ENCODE measurements around the gene WDR89.
"Not testable (repeated sequence)": the region's sequence is repeated elsewhere in the genome, so short reads cannot be mapped to it uniquely, and the experiment has no call there.

WDR89 gene

GRCh38 chr14:63624203-63624602 lies 17.5 kb downstream of the WDR89 start:
- no peak for TF ChIP-seq CTCF (IDR thresholded peaks at IDR 0.05)

GRCh38 chr14:63621975-63622374 lies 19.7 kb downstream of the WDR89 start:
- H3K4me3 ChIP-seq (ENCODE audit: low read depth in 1 of 2, low read length in 1 of 2); H3K27ac ChIP-seq; H3K36me3 ChIP-seq; H3K27me3 ChIP-seq; H3K9me3 ChIP-seq; H3K4me1 ChIP-seq (ENCODE audit: control insufficient read depth in 1 of 2, insufficient read depth in 1 of 2, low read depth in 1 of 2, low read length in 1 of 2): not testable (repeated sequence)

More at GRCh38 chr14:63624203-63624602, 17.5 kb downstream of the WDR89 start:
- Histone ChIP-seq H3K9me3 (no peaks in the 10 kb centered on the region), H3K4me1 (ENCODE audit: control insufficient read depth in 1 of 2, insufficient read depth in 1 of 2, low read depth in 1 of 2, low read length in 1 of 2) (no peaks in the 10 kb centered on the region), H3K36me3 (no peaks in the 10 kb centered on the region), H3K4me3 (ENCODE audit: low read depth in 1 of 2, low read length in 1 of 2) (no peak overlapping the region), H3K27ac (no peak overlapping the region), H3K27me3 (no peaks in the 10 kb centered on the region)

GRCh38 chr14:63616015-63616414 lies 25.7 kb downstream of the WDR89 start:
- TF ChIP-seq CTCF (IDR thresholded peaks at IDR 0.05) = no peak
- Histone ChIP-seq H3K9me3 (no peaks in the 10 kb centered on the region), H3K27ac (peak overlapping the region; percentile 65)

GRCh38 chr14:63614679-63615363 lies 26.9 kb downstream of the WDR89 start:
- Histone ChIP-seq H3K9me3 (no peaks in the 10 kb centered on the region), H3K36me3 (no peaks in the 10 kb centered on the region), H3K4me3 (ENCODE audit: low read depth in 1 of 2, low read length in 1 of 2) (no peak overlapping the region), H3K27ac (no peak overlapping the region), H3K4me1 (ENCODE audit: control insufficient read depth in 1 of 2, insufficient read depth in 1 of 2, low read depth in 1 of 2, low read length in 1 of 2) (peaks cover 27 to 33% of the 10 kb centered on the region in 2 experiments), H3K27me3 (no peaks in the 10 kb centered on the region)
- TF ChIP-seq CTCF (IDR thresholded peaks at IDR 0.05) = no peak

More at GRCh38 chr14:63616015-63616414, 25.7 kb downstream of the WDR89 start:
- Histone ChIP-seq H3K4me3 (ENCODE audit: low read depth in 1 of 2, low read length in 1 of 2) (no peak overlapping the region), H3K4me1 (ENCODE audit: control insufficient read depth in 1 of 2, insufficient read depth in 1 of 2, low read depth in 1 of 2, low read length in 1 of 2) (peaks cover 21 to 26% of the 10 kb centered on the region in 2 experiments), H3K27me3 (no peaks in the 10 kb centered on the region), H3K36me3 (no peaks in the 10 kb centered on the region)

- Histone ChIP-seq H3K36me3 (no peaks in the 10 kb centered on the region), H3K4me3 (ENCODE audit: low read depth in 1 of 2, low read length in 1 of 2) (no peak overlapping the region), H3K4me1 (ENCODE audit: control insufficient read depth in 1 of 2, insufficient read depth in 1 of 2, low read depth in 1 of 2, low read length in 1 of 2) (peaks cover 19 to 26% of the 10 kb centered on the region in 2 experiments), H3K27ac (peak overlapping the region; percentile 56), H3K27me3 (no peaks in the 10 kb centered on the region), H3K9me3 (no peaks in the 10 kb centered on the region)
- no peak for TF ChIP-seq CTCF (IDR thresholded peaks at IDR 0.05)
Measured at GRCh38 chr14:63611078-63611477, 30.6 kb downstream of the WDR89 start.

GRCh38 chr14:63605041-63605532 lies 36.6 kb downstream of the WDR89 start:
- H3K36me3 ChIP-seq = no peaks in the 10 kb centered on the region
- no peak overlapping the region for H3K27ac ChIP-seq
- H3K9me3 ChIP-seq = no peaks in the 10 kb centered on the region
- no peaks in the 10 kb centered on the region for H3K27me3 ChIP-seq
- H3K4me1 ChIP-seq (ENCODE audit: control insufficient read depth in 1 of 2, insufficient read depth in 1 of 2, low read depth in 1 of 2, low read length in 1 of 2) = no peaks in the 10 kb centered on the region
- no peak for TF ChIP-seq CTCF (IDR thresholded peaks at IDR 0.05)
- no peak overlapping the region for H3K4me3 ChIP-seq (ENCODE audit: low read depth in 1 of 2, low read length in 1 of 2)

All from neutrophil (primary cell).